ENCODE results near the gene PRDX3. TPM values are rescaled to one million over a fixed set of nuclear protein-coding genes. Genes with fewer than 3 reads are reported as not detected.

Gene PRDX3
- total RNA-seq, 1 donor from 2014 or later: 103 TPM

DNA sequence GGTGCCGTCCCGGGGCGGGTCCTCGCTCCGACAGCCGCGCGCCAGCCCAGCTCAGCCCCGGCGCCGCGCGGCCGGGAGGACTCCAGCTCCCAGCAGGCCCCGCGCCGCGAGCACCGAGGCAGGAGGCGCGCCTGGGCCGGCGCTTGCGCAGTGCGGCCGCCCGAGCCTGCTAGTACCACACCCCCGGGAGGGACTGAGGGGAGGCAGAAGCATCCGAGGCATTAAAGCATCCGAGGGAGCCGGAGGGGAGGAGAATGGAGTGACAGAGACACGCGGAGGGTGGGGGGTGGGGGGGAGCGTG, 28.7 kb upstream of the PRDX3 start, which contains the start of gene GRK5:
Gene GRK5, plus strand, starts transcription at position 206 of the 301 bp plus-strand sequence. CDS start 347 bp downstream, outside the sequence.
- H3K27ac Mint-ChIP-seq (ENCODE audit: unreplicated experiment): peak within 1 kb of the TSS; percentile 98
- peak within 1 kb of the TSS; percentile 99 for H3K4me3 Mint-ChIP-seq (ENCODE audit: unreplicated experiment)
- peaks cover 25% of the 10 kb centered on the region for H3K4me1 Mint-ChIP-seq (ENCODE audit: low read depth, unreplicated experiment)
- peak; percentile 96 for DNase-seq
- H3K9me3 Mint-ChIP-seq (ENCODE audit: unreplicated experiment): peaks cover 15% of the 10 kb centered on the region
- no peaks in the 10 kb centered on the region for H3K36me3 Mint-ChIP-seq (ENCODE audit: unreplicated experiment)
- TF ChIP-seq, protein P1, sequence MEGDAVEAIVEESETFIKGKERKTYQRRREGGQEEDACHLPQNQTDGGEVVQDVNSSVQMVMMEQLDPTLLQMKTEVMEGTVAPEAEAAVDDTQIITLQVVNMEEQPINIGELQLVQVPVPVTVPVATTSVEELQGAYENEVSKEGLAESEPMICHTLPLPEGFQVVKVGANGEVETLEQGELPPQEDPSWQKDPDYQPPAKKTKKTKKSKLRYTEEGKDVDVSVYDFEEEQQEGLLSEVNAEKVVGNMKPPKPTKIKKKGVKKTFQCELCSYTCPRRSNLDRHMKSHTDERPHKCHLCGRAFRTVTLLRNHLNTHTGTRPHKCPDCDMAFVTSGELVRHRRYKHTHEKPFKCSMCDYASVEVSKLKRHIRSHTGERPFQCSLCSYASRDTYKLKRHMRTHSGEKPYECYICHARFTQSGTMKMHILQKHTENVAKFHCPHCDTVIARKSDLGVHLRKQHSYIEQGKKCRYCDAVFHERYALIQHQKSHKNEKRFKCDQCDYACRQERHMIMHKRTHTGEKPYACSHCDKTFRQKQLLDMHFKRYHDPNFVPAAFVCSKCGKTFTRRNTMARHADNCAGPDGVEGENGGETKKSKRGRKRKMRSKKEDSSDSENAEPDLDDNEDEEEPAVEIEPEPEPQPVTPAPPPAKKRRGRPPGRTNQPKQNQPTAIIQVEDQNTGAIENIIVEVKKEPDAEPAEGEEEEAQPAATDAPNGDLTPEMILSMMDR (IDR thresholded peaks at IDR 0.05; ENCODE audit: partially characterized antibody, unreplicated experiment): no peak
- peaks cover 14% of the 10 kb centered on the region for H3K27me3 Mint-ChIP-seq (ENCODE audit: unreplicated experiment)

DNA sequence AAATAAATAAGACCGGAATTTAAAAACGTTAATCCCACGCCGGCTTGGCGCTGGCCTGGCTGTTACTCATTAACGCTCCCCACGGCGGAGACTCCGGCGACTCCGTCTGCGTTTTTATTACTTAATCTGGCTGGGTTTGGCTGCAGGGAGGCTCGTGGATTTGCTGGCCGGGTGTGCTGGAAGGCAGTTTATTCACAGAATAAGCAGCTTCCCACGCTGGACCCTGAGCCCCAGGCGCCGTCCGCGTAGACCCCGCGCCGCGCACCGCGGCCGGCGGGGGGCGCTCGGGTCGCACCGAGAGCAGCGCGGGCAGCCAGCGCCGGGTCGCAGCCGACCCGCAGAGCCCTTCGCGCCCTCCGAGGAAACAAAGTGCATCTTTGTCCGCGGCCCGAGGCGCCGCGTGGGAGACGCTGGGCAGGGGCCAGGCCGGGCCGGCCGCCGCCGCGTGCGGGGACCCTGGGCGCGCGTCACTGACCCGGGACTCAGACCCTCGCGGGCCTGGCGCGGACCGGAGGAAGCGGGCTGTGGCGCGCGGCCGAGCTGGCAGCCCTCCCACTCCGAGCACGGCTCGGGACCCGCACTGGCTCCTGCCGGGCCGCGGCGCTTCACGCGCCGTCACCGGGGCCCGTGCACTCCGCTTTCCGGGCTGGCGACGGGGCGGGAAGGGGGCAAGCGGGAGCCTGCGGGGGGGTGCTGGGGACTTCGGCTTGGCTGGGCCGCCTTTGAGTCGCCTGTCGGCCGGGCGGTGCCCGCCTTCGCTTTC, 28.2 kb upstream of the PRDX3 start:
- TF ChIP-seq, protein P1 (IDR thresholded peaks at IDR 0.05; ENCODE audit: partially characterized antibody, unreplicated experiment): peak; percentile 76
- Mint-ChIP-seq H3K36me3 (ENCODE audit: unreplicated experiment) (no peaks in the 10 kb centered on the region), H3K9me3 (ENCODE audit: unreplicated experiment) (peaks cover 13% of the 10 kb centered on the region), H3K27me3 (ENCODE audit: unreplicated experiment) (peaks cover 14% of the 10 kb centered on the region), H3K4me1 (ENCODE audit: low read depth, unreplicated experiment) (peaks cover 20% of the 10 kb centered on the region), H3K4me3 (ENCODE audit: unreplicated experiment) (peak overlapping the region; percentile 92), H3K27ac (ENCODE audit: unreplicated experiment) (peak overlapping the region; percentile 97)
- DNase-seq: peak; percentile 85

DNA sequence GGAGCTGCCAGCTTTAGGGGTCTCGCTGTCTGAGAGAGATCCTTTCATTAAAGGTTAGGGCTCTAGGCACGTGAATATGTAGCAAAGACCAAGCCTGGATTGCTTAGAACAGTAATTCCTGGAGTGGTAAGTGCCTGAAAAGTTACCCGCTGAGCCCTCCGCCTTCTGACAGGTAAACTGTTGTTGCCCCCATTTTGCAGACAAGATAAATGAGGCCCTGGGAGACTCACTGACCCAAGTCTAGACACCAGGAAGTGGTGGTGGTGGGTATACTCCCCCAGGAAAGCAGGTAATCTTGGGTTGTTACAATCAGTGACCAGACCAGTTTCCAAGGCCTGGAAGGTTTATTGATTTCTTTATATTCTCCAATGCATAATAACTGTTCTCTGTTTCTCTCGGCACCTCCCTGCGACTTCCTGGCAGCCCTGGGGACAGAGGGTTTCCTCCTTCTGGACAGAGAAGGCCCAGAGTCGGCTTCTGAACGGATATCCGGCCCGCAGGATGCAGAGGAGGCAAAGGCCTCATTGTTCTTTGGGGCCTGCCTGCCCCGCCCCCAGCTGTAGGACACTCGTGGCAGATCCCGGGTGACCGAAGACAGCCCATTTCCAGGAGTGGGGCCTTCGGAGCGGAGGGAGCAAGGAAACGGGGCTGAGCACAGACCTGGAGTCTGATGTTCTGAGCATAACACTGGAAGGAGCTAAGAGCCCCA, 27.4 kb upstream of the PRDX3 start:
- Mint-ChIP-seq H3K9me3 (ENCODE audit: unreplicated experiment) (peaks cover 13% of the 10 kb centered on the region), H3K27me3 (ENCODE audit: unreplicated experiment) (peaks cover 14% of the 10 kb centered on the region), H3K4me1 (ENCODE audit: low read depth, unreplicated experiment) (peaks cover 13% of the 10 kb centered on the region), H3K36me3 (ENCODE audit: unreplicated experiment) (no peaks in the 10 kb centered on the region), H3K4me3 (ENCODE audit: unreplicated experiment) (peak overlapping the region; percentile 92), H3K27ac (ENCODE audit: unreplicated experiment) (peak overlapping the region; percentile 97)
- peak; percentile 42 for DNase-seq
- TF ChIP-seq, protein P1 (IDR thresholded peaks at IDR 0.05; ENCODE audit: partially characterized antibody, unreplicated experiment): no peak

DNA sequence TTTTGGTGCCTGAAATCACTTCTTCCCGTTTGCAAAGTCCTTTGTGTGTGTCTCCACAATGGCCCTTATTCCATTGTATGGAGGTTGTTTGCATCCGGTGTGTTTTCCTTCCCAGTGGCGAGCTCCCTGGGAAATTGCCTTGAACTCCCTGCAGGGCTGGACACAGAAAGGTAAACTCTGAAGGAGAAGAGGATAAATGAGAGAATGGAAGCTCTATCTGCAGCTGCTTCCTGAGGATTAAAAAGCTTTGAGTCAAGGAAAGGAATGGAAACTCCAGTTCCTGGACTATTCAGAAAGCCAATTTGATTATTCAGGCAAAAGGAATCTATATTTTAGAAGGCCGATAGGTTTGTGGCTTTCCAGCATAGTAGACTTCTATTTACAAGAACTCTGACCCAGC, 24.4 kb upstream of the PRDX3 start:
- Mint-ChIP-seq H3K9me3 (ENCODE audit: unreplicated experiment) (peaks cover 5% of the 10 kb centered on the region), H3K4me3 (ENCODE audit: unreplicated experiment) (no peak overlapping the region), H3K36me3 (ENCODE audit: unreplicated experiment) (no peaks in the 10 kb centered on the region), H3K27me3 (ENCODE audit: unreplicated experiment) (peaks cover 7% of the 10 kb centered on the region), H3K4me1 (ENCODE audit: low read depth, unreplicated experiment) (peaks cover 12% of the 10 kb centered on the region), H3K27ac (ENCODE audit: unreplicated experiment) (no peak overlapping the region)
- TF ChIP-seq, protein P1 (IDR thresholded peaks at IDR 0.05; ENCODE audit: partially characterized antibody, unreplicated experiment): no peak
- no peak for DNase-seq

DNA sequence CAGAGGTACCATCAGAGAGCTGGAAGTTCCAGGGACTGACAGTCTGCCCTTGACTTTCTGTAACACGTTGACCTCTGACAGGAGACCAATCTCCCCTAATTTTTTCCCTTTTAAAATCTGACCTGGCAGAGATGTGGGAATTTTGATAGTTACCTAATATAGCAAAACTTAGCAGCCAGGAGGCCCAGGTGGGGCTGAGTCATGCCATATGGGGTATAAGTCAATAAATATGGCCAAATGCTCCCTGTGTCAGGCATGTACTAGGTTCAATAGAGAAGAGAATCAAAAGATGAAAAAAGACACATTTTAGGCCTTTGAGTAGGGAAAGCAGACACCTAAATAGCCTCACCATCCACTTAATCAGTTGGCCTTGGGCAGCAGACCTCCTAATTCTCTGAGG, 22.6 kb upstream of the PRDX3 start:
- DNase-seq: no peak
- peaks cover 10% of the 10 kb centered on the region for H3K4me1 Mint-ChIP-seq (ENCODE audit: low read depth, unreplicated experiment)
- peaks cover 3% of the 10 kb centered on the region for H3K9me3 Mint-ChIP-seq (ENCODE audit: unreplicated experiment)
- no peak overlapping the region for H3K27ac Mint-ChIP-seq (ENCODE audit: unreplicated experiment)
- H3K36me3 Mint-ChIP-seq (ENCODE audit: unreplicated experiment): no peaks in the 10 kb centered on the region
- TF ChIP-seq, protein P1 (IDR thresholded peaks at IDR 0.05; ENCODE audit: partially characterized antibody, unreplicated experiment): no peak
- no peak overlapping the region for H3K4me3 Mint-ChIP-seq (ENCODE audit: unreplicated experiment)
- H3K27me3 Mint-ChIP-seq (ENCODE audit: unreplicated experiment): peaks cover 4% of the 10 kb centered on the region
